T47D (cell line): Measurements from ENCODE around the gene DRC1.

Source experiments
- DNase-seq, 2 experiments: peaks; one replicate each; pipeline versions ENCODE4 v3.0.0 to v3.0.0-alpha.2; 2011 to 2012; ENCODE audit warnings: low read depth in 1 of 2, low spot score in 1 of 2
- JUND ChIP-seq: IDR thresholded peaks from 2 replicates; pipeline ENCODE4 v1.6.1; 2012; ENCODE audit warnings: low read depth
- in situ Hi-C: cut with HindIII; loops from 2 replicates; pipeline ENCODE4 v1.10.0; 2016; ENCODE audit warnings: low sequenced_read_pairs, low pct_unique_long_range_greater_than_20kb

DRC1 gene

DNA sequence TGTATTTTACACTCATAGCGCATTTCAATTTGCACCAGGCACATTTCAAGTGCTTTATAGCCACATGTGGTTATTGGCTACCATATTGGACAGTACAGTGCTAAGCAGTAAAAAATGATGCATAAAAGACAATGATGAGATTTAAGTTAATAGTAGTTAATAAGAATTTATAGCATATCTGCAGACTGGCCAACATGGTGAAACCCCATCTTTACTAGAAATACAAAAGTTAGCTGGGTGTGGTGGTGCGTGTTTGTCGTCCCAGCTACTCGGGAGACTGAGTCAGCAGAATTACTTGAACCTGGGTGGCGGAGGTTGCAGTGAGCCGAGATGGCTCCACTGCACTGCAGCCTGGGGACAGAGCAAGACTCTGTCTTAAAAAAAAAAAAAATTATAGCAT is 9.7 kb downstream of the DRC1 start:
- DNase-seq: no peak
- in situ Hi-C loops: no loop called here
- no peak for TF ChIP-seq JUND

GRCh38 chr2:26412091-26412673 is 10.5 kb downstream of the DRC1 start:
- TF ChIP-seq JUND: no peak
- in situ Hi-C loops: no loop called here
- peak in 1 of 2 experiments; percentile 15 for DNase-seq

- in situ Hi-C loops: no loop called here
- no peak for TF ChIP-seq JUND
- peak in 1 of 2 experiments; percentile 5 for DNase-seq
Observed at GRCh38 chr2:26414311-26414710, 12.6 kb downstream of the DRC1 start.

DNA sequence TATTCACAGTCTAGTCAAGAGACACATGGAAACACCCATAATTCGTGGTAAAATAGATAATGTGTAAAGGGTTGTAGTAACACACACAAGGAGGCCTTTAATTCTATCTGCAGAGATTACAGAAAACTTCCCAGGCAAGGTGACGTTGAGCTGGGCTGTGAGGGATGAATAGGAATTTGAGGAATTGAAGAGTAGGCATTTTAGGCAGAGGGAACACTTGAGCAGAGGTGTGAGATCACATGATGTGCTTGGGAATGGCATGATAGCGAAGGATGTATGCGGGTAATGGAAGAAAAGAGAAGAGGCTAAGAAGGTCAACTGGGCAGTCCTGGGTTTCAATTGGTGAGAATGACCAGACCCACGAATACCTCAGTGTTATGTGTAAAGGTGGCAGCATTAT is 20.2 kb downstream of the DRC1 start:
- DNase-seq: no peak
- TF ChIP-seq JUND: no peak
- in situ Hi-C loops: no loop called here

DNA sequence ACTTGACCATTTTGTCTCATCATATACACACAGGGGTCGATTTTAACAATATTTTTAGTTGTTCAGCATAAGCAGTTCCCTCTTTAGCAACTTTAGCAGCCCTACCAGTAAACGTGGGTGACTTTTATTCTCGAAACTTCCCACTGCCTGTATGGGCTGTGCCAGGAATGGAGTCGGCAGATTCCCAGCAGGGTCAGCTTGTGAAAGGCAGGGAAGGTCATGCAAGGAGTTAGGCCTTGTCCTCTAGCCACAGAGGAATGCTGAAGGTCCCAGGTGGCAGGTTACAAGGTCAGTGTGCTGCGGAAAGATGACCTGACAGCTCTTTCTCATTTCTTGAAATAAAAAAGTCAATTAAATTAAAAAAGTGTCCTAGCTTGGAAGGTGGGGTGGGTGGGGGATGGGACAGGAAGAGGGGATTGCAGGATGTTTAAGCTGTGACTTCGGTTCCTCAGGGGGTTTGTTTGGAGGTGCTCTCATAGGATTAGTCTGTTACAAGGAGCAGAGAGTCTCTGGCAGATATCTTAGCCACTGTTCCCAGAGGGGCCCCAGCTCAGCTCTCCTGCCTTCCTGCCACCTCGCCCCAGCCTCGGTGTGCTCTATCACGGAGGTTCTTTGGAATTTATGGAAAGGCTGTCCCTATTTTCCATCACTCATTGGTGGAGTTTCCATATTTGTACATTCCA is 21.4 kb downstream of the DRC1 start:
- in situ Hi-C loops: no loop called here
- no peak for TF ChIP-seq JUND
- no peak for DNase-seq

DNA sequence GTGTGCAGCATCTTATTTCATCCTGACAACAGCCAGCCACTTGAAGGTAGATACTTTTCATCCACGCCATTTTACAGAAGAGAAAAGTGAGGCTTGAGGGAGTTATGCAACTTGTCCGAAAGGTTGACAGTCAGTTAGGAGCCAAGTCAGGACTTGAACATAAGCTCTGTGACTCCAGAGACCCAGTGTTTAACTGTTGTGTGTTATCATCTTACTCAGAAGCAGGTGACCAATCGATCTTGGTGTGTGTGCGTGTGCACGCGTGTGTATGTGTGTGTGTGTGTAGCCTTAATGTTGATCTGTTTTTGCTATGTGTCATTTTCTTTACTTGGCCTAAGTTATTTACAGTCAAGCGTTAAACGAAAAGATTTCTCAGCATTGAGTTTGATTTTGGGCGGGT is 22.0 kb downstream of the DRC1 start:
- in situ Hi-C loops: no loop called here
- TF ChIP-seq JUND: no peak
- DNase-seq: no peak

GRCh38 chr2:26424221-26424620 is 22.5 kb downstream of the DRC1 start:
- TF ChIP-seq JUND: no peak
- DNase-seq: no peak
- in situ Hi-C loops: no loop called here

DNA sequence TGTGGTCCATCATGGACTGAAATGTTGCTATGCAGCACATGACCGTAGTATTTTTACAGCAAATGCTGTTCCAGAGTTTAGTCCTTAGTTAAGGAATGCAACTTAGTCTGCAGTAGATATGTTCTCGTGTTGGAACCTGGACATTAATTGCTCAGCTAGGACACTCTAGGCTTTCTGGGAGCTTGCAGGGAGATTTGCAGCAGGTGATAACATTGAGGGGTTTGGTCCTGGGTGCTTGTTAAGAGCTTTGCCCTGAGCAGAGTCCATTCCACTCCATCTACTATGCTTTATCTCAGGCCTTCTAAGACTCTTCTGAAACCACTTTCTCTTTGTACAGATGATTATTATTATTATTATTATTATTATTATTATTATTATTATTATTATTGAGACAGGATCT is 27.1 kb downstream of the DRC1 start:
- DNase-seq: no peak
- in situ Hi-C loops: no loop called here
- no peak for TF ChIP-seq JUND

DNA sequence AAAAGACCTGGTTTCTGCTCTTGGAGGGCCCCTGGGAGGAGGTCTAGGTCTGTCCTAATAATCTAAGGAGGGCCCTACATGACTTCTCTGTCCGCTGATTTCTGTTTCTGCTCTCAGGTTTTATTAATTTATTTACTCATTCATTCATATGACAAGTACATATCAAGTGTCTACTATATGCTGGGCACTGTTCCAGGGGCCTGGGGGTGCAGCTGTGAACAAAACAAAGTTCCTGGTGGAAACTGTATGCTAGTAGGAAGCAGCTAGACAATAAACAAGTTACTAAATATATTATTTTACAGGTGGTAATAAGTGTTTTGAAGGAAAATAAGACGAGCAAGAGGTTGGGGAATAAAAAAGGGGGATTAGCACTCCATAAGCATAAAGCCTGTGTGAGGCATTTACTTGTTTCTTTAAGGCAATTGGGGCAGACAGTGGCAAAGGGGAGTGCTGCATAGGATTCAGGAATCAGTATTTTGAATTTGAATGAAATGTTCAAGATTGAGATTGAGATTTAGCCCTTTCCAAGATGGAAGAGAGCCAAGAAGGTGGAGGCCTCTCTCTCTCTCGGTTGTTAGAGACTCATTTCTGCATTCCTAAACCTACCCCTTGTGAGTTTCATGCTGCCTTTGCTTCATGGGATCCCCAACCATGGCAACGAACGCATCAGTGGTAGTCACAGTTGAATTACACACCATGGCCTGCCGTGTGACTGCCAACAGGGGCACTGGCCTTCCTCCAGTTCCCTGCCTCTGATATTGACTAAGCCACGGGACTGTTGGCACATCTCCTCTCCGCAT is 28.3 kb downstream of the DRC1 start:
- no peak for DNase-seq
- TF ChIP-seq JUND: no peak
- in situ Hi-C loops: no loop called here

GRCh38 chr2:26430826-26431225 is 29.1 kb downstream of the DRC1 start:
- in situ Hi-C loops: no loop called here
- no peak for TF ChIP-seq JUND
- DNase-seq: no peak

GRCh38 chr2:26432363-26432762 is 30.6 kb downstream of the DRC1 start:
- in situ Hi-C loops: no loop called here
- no peak for TF ChIP-seq JUND
- DNase-seq: no peak

- in situ Hi-C loops: no loop called here
- DNase-seq: no peak
- no peak for TF ChIP-seq JUND
Observed at GRCh38 chr2:26432859-26433258, 31.1 kb downstream of the DRC1 start.

- in situ Hi-C loops: no loop called here
- DNase-seq: no peak
- no peak for TF ChIP-seq JUND
Observed at GRCh38 chr2:26435106-26435505, 33.4 kb downstream of the DRC1 start.
